GM15510 (cell line): ENCODE data around the gene WNT5B.

Experiments
- POLR2A ChIP-seq: IDR thresholded peaks from 3 replicates; pipeline ENCODE4 v1.6.1; 2011; ENCODE audit warnings: borderline replicate concordance; ENCODE audit not compliant: insufficient read length; ENCODE audit errors: extremely low read depth

WNT5B gene

DNA sequence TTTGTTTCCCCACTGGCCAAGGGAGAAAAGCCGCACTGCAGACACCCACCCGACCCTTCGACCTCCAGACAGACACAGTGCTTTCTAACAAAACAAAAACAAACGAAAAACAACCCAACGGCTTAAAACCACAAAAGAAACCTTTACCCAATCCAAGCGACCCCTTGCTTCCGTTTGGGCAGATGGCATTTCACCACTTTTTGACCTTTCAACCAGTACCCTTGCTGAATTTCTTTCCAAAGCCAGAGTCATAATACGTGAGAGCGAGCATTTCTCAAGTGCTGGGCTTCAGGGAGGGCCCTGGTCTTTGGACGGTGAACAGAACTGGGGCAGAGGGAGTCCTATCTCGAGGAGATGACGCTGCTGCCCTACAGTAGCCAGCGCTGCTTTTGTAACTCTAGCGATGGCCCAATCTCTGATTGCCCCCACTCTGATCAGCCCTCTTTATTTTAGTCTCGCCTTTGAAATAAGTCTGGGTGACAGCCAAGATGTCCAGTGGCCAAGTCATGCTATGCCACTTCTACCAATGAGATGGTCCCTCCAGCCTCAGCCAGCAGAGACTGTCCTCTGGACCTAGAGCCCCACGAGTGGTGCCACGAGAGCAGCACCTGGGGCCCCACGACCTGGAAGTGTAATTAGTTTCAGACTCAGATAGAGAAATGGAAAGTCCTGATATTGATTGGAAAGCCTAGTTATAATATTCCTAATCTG, 40.0 kb downstream of the WNT5B start:
- TF ChIP-seq POLR2A: no peak

DNA sequence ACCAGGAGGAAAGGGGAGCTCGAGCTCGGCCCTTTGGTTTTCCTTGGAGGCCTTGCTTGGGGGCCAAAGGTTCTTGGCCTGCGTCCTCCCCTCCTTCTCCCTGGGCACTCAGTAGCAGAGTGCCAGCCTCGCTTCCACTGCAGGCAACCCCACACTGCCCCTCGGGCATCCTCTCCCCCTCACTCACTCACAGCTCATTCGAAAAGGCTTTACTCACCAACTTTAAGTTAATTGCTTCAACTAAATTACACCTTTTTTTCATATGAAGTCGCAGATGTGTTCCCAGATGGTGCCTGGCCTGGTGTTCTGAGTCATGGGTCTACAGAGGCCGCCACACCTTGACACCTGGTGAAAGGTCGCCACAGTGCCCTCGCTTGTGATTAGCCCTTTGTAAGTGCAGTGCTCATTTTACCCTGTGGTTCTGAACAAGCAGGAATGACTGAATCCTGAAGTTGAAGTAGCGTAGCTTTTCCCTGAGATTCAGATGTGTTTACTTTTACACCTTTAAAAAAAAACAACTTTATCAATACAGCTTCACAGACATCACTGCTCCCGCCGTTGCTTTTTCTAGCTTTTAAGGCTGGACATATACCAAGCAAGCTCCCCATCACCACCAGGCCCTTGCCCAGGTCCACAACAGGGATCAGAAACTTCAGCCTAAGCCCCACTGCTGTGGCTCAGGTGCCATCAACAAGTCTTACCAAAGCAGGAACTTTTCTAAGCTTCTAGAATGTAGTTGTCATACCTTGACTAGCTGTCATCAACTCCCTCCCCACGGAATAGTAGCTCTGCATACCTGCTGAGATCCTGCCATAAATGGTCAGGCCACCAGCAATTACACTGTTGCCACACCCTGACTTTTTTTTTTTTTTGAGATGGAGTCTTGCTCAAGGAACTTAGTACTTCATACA, 41.6 kb downstream of the WNT5B start:
- TF ChIP-seq POLR2A: no peak

- no peak for TF ChIP-seq POLR2A
Measured at GRCh38 chr12:1676043-1676442, 47.0 kb downstream of the WNT5B start.

GRCh38 chr12:1680804-1681492, 51.9 kb downstream of the WNT5B start:
- no peak for TF ChIP-seq POLR2A

DNA sequence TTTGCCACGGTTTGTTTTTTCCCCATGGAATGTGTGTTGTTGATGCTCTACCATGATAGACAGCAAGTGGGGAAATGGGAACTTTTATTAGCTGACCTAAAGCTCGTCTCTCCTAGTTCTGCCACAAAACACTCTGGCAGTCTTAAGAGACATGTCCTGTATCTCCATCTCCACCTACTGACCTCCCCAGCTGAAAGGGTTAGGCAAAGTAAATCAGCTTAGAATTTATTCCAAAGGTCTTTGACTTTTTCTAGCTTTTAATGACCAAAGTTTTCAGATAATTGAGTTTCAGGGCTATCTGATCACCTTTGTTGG, 52.4 kb downstream of the WNT5B start:
- TF ChIP-seq POLR2A: no peak

GRCh38 chr12:1688086-1688710, 59.2 kb downstream of the WNT5B start:
- TF ChIP-seq POLR2A: no peak

- TF ChIP-seq POLR2A: peak; percentile 87
Measured at GRCh38 chr12:1690578-1691122, 61.6 kb downstream of the WNT5B start, which contains the start of gene ADIPOR2. ADIPOR2 (plus strand) TSS chr12:1691070; CDS start chr12:1754344, 63,274 bp downstream.

DNA sequence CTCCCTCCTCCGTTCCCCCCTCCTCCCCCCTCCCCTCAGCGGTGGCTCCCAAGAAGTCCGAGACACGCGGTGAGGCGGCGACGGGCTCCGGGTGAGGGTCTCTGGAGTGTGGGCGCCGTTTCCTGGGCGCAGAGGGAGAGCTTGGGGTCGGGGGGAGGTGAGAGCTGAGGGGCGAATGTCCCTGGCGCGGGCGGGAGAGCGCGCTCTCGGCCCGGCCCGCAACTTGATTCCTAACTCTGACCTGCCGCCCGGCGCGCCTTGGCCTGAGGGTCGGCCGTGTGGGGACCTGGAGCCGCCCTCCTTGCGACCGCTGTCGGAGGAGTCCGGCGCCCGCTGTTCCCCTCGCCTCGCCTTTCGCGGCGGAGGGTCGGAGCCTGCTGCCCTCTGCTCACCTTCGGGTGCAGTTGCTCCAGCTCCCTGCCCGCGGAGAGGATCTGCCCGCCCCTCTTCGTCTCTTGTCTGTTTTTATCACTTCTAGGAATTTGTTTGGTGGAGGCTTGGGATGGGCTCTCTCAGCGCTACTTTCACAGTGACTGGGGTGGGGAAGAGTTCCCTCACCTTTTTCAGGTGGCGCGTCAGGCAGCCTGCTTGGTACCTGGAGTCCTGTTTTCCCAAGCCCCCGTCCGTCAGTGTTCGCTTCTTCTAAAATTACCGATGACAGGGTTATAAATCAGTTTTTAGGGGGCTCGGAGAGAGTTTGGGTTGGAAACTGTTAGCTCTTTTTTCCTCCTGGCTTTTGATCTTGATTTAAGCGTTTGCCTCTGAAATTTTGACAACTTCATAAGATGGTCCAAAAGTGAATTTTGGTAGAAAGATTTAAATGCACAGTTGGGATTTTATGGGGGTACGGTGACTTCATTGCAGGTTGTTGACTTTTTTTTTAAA, 62.3 kb downstream of the WNT5B start:
- TF ChIP-seq POLR2A: no peak

- no peak for TF ChIP-seq POLR2A
Measured at GRCh38 chr12:1692226-1692625, 63.2 kb downstream of the WNT5B start.

DNA sequence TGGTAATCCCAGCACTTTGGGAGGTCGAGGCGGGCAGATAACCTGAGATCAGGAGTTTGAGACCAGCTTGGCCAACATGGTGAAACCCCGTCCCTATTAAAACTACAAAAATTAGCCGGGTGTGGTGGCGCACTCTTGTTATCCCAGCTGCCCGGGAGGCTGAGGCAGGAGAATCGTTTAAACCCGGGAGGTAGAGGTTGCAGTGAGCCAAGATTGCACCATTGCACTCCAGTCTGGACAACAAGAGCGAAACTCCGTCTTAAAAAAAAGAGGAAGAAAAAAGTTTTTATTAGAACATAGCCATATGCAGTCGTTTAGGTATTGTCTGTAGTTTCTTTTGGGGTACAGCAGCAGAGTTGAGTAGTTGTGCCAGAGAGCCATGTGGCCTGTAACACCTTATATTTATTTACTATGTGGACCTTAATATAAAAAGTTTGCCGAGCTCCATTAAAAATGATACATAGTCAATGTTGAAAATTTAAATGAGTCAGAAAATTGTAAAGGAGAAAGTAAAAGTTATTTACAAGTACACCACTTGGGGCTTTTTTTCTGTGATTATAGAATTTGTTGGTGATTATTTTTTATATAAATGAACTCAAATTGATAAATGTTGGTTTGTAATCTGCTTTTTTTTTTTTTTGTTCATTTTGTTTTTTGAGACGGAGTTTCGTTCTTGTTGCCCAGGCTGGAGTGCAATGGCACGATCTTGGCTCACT, 64.0 kb downstream of the WNT5B start:
- no peak for TF ChIP-seq POLR2A

GRCh38 chr12:1695886-1696670, 67.0 kb downstream of the WNT5B start:
- no peak for TF ChIP-seq POLR2A

- TF ChIP-seq POLR2A: no peak
Measured at GRCh38 chr12:1696800-1697199, 67.8 kb downstream of the WNT5B start.
